Heart left ventricle (tissue), 16 donors: ENCODE data around the gene STK40. TPM values are rescaled to one million over a fixed set of nuclear protein-coding genes. Genes with fewer than 3 reads are reported as not detected.
A peak's percentile ranks its signal among the peaks of the same experiment; 100 is the strongest.

ENCODE experiments used
- ATAC-seq, 4 donors: fragments of 200-7000 bp; cut with Tn5 transposase; one replicate each; pipeline ENCODE4 v1.9.1; 2020 to 2022; ENCODE audit warnings: moderate library complexity in 4 of 4, mild to moderate bottlenecking in 3 of 4, moderate number of reproducible peaks in 1 of 4
- DNase-seq, 5 donors: peaks; one replicate each; pipeline ENCODE4 v3.0.0-alpha.2; 2020
- H3K27ac ChIP-seq, 12 donors: fragments of 200-600 bp; sonication (generic) in 4 of 12; one replicate each; pipeline versions ENCODE4 v1.5.0 to v1.8.0; 2016 to 2022; ENCODE audit warnings: mild to moderate bottlenecking in 2 of 12
- H3K27me3 ChIP-seq, 9 donors: fragments of 200-600 bp; sonication (generic) in 2 of 9; one replicate each; pipeline versions ENCODE4 v1.5.1 to v1.8.0; 2016 to 2022; ENCODE audit warnings: mild to moderate bottlenecking in 3 of 9
- H3K36me3 ChIP-seq, 9 donors: fragments of 200-600 bp; sonication (generic) in 2 of 9; one replicate each; pipeline versions ENCODE4 v1.5.0 to v1.8.0; 2018 to 2022; ENCODE audit warnings: mild to moderate bottlenecking in 2 of 9
- H3K4me1 ChIP-seq, 12 donors: fragments of 200-600 bp; sonication (generic) in 4 of 12; one replicate each; pipeline versions ENCODE4 v1.5.0 to v1.8.0; 2016 to 2022; ENCODE audit warnings: mild to moderate bottlenecking in 3 of 12
- H3K4me3 ChIP-seq, 12 donors: fragments of 200-600 bp; sonication (generic) in 4 of 12; one replicate each; pipeline versions ENCODE4 v1.5.0 to v1.8.0; 2017 to 2022; ENCODE audit warnings: mild to moderate bottlenecking in 9 of 12, moderate library complexity in 4 of 12
- H3K9me3 ChIP-seq, 12 donors: fragments of 200-600 bp; sonication (generic) in 4 of 12; one replicate each; pipeline versions ENCODE4 v1.5.0 to v1.8.0; 2016 to 2022; ENCODE audit warnings: mild to moderate bottlenecking in 1 of 12
- POLR2A ChIP-seq, 2 donors: fragments of 450-650 bp; IDR thresholded peaks; one replicate each; pipeline ENCODE4 v1.6.1; 2017; ENCODE audit warnings: antibody characterized with exemption in 2 of 2, mild to moderate bottlenecking in 2 of 2, moderate library complexity in 2 of 2
- WGBS, 4 donors: extraction: QIAGEN DNeasy Blood & Tissue Kit in 2 of 4; methylation state at CpG; one replicate each; pipeline versions ENCODE4 v1.1.5 to v1.1.7; 2013 to 2018; 5-methylcytosine and 5-hydroxymethylcytosine counted together
- intact Hi-C, 10 donors: fragments of 100-400 bp; cut with DNase I; formaldehyde crosslinking; loops; one replicate each; pipeline versions ENCODE4 v1.11.1 to v1.14.2; 2022
- long read RNA-seq, 3 donors: library from polyadenylated mRNA; unstranded; transcript quantifications; one replicate each; pipeline ENCODE4 v2.0.0, GENCODE V29; 2020 to 2021
- polyA plus RNA-seq, 2 donors: library from polyadenylated mRNA; stranded (reverse); fragments of 200-250 nt; gene quantifications; one replicate each; pipeline ENCODE4 v1.2.3, GENCODE V29; 2013
- total RNA-seq, 9 donors: library from RNA; depleted of rRNA in 2 of 9; stranded (reverse); fragments of >200 nt in 2 of 9; fragmentation: NEBNext Ultra II Directional in 3 of 9; extraction: Animal tissue kit (Norgen Biotek cat#: 25700) in 3 of 9; gene quantifications; one replicate each; pipeline versions ENCODE4 v1.1.0 to v1.2.4, GENCODE V29; 2016 to 2023
- TF ChIP-seq, protein P1 (sequence below), 12 donors: fragments of 200-600 bp; sonication (generic) in 4 of 12; IDR thresholded peaks; one replicate each; pipeline versions ENCODE4 v1.5.0 to v1.8.0; 2018 to 2022; ENCODE audit warnings: antibody characterized with exemption in 12 of 12, mild to moderate bottlenecking in 5 of 12
- donor health status: ischemic (EF 13 %, LVEDD 7.1; RV severe dilation, severe dysfunction).
- donor health status: healthy with polysubstance abuse.
- donor health status: DM: no; HTN: yes; CAD: no.
- donor health status: DM: no; HTN: no; CAD: no.
- donor health status: ischemic (EF 25% LVEDD 6.9; RV normal size, moderate dysfunction).
- donor health status: ischemic (EF 25% LVEDD 5.7; RV mildly dilated, moderate dysfunction).
- donor health status: healthy.
- donor health status: DM: yes; HTN: yes; CAD: no.
- donor health status: ischemic (EF 35%, LVEDD 5.7; RV mildly dilated, moderate dysfunction).
- donor health status: nonischemic (EF 11% LVEDD 7.7; RV severe dilation, severe dysfunction).
- donor health status: DM: yes; HTN: yes; CAD: no.
- donor health status: PGD.
- donor health status: ischemic (EF 29% LVEDD 5.4; RV normal size, mild dysfunction).
- donor health status: nonischemic (EF 23%, LVEDD 6.1; RV moderate dilation, normal function).

STK40 gene, protein sequence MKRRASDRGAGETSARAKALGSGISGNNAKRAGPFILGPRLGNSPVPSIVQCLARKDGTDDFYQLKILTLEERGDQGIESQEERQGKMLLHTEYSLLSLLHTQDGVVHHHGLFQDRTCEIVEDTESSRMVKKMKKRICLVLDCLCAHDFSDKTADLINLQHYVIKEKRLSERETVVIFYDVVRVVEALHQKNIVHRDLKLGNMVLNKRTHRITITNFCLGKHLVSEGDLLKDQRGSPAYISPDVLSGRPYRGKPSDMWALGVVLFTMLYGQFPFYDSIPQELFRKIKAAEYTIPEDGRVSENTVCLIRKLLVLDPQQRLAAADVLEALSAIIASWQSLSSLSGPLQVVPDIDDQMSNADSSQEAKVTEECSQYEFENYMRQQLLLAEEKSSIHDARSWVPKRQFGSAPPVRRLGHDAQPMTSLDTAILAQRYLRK
- total RNA-seq: 100 to 1,000 TPM in 1 of 9 donors, 10 to 100 TPM in 8; 50.4 to 114 (median 59.4) TPM
- polyA plus RNA-seq: 10 to 100 TPM; 27.9 to 75.2 TPM
- long read RNA-seq, donor 1, transcript STK40-204 (11 exons, 3,621 nt): major isoform, 9 of 25 reads
- long read RNA-seq, donor 1, partial matches to known transcripts: 1 of 25 reads
- long read RNA-seq, donor 1, other reads (novel, unspliced or antisense): 15 of 25 reads
- long read RNA-seq, donor 2, partial matches to known transcripts: 4 of 42 reads
- long read RNA-seq, donor 2, other reads (novel, unspliced or antisense): 38 of 42 reads
- long read RNA-seq, donor 3, transcript STK40-204 (11 exons, 3,621 nt): major isoform, 11 of 50 reads
- long read RNA-seq, donor 3, partial matches to known transcripts: 5 of 50 reads
- long read RNA-seq, donor 3, other reads (novel, unspliced or antisense): 33 of 50 reads

DNA sequence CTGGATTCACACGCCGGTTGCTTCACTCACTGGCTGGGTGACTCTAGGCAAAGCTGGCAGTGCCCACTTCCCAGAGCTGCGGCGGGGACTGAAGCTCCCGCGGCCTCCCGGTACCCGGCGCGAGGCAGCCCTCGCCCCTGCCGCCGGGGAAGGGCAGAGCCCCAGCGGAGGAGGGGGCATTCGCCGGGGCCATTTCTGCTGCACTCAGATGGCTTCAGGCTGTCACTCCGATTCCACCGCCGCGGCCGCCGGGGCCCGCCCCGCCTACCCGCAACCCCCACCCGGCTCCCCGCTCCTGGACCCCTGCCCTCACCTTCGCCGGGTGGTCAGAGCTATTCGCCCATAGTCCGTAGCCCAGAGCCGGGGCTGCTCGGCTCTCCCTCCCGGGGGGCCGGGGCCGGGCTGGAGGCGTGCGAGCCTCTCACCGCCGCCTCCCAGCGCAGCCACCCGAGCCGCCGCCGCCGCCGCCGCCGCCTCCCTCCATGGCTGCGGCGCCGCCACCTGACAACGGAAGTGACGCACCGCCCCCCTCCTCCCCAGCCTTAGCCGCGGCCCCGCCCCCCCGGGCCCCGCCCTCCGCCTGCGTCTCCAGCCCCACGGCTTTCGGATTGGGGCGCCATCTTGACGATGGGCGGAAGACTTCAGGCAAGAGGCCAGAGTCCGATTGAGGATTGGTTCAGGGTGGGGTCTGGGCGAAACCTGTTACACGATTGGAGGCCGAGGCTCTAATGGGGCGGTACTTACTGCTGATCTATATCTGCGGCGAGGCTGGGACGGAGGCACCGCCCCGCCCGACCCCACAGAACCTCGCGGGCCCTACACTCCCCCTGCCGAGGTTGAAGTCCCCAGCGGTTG lies at the start of gene STK40:
STK40 (minus strand) TSS at position 515 of the 855 bp plus-strand sequence. CDS start 24,592 bp downstream, outside the sequence.
- peak; percentile 98 to 99 (median 99) for DNase-seq
- intact Hi-C loops: loop anchor here in 2 of 10 donors (1.0 to 10.0 kb wide), 2 partner anchors 12 to 161 kb away; partner anchors contain the start of genes LSM10 (in 1 of the 2) and THRAP3 (in 1 of the 2)
- H3K36me3 ChIP-seq: peaks cover 0 to 13% (median 4%) of the 10 kb centered on the region in 9 donors
- no peaks in the 10 kb centered on the region for H3K9me3 ChIP-seq
- peaks cover 10 to 84% (median 59%) of the 10 kb centered on the region in 12 donors for H3K4me1 ChIP-seq
- peak; percentile 89 to 96 (median 94) for ATAC-seq
- TF ChIP-seq, protein P1, sequence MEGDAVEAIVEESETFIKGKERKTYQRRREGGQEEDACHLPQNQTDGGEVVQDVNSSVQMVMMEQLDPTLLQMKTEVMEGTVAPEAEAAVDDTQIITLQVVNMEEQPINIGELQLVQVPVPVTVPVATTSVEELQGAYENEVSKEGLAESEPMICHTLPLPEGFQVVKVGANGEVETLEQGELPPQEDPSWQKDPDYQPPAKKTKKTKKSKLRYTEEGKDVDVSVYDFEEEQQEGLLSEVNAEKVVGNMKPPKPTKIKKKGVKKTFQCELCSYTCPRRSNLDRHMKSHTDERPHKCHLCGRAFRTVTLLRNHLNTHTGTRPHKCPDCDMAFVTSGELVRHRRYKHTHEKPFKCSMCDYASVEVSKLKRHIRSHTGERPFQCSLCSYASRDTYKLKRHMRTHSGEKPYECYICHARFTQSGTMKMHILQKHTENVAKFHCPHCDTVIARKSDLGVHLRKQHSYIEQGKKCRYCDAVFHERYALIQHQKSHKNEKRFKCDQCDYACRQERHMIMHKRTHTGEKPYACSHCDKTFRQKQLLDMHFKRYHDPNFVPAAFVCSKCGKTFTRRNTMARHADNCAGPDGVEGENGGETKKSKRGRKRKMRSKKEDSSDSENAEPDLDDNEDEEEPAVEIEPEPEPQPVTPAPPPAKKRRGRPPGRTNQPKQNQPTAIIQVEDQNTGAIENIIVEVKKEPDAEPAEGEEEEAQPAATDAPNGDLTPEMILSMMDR (IDR thresholded peaks at IDR 0.05): no peak
- TF ChIP-seq POLR2A (IDR thresholded peaks at IDR 0.05): peak; percentile 76 to 92
- H3K27me3 ChIP-seq: no peaks in the 10 kb centered on the region
- peak within 1 kb of the TSS; percentile 93 to 99 (median 97) for H3K27ac ChIP-seq
- peak within 1 kb of the TSS; percentile 70 to 98 (median 91) for H3K4me3 ChIP-seq
- 0 to 1% (median 0%) methylated on average over 22 to 82 of the region's 82 CpGs for WGBS, 4 donors

DNA sequence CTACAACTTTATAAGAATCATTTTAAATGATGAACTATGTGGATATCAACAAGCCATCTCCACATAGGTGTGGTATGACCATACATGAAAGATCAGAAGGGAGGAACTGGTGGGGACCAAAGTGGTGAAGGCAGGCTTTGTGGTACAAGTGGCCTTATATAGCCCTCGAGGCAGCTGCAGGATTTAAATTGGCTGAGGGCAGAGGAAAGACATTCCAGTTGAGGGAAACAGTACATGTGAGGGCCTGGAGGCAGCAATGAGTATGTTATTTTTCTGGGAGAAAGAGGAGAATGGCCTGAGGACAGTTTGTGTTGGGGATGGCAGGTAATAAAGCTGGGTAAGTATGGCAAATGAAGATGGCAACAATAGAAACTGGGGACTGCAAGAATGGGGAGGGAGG lies 47.4 kb upstream of the STK40 start:
- intact Hi-C loops: no loop called here
- 28 to 60% (median 41%) methylated on average over 1 of the region's 1 CpG for WGBS, 4 donors
- ATAC-seq (no peak), DNase-seq (no peak)
- no peak overlapping the region for H3K4me3 ChIP-seq
- H3K9me3 ChIP-seq: no peaks in the 10 kb centered on the region
- peaks cover 0 to 41% (median 14%) of the 10 kb centered on the region in 9 donors for H3K36me3 ChIP-seq
- peaks cover 0 to 4% (median 0%) of the 10 kb centered on the region in 12 donors for H3K4me1 ChIP-seq
- TF ChIP-seq, protein P1 (IDR thresholded peaks at IDR 0.05): no peak
- TF ChIP-seq POLR2A (IDR thresholded peaks at IDR 0.05): no peak
- H3K27me3 ChIP-seq: no peaks in the 10 kb centered on the region
- H3K27ac ChIP-seq: peak overlapping the region in 1 of 12 donors; percentile 22

DNA sequence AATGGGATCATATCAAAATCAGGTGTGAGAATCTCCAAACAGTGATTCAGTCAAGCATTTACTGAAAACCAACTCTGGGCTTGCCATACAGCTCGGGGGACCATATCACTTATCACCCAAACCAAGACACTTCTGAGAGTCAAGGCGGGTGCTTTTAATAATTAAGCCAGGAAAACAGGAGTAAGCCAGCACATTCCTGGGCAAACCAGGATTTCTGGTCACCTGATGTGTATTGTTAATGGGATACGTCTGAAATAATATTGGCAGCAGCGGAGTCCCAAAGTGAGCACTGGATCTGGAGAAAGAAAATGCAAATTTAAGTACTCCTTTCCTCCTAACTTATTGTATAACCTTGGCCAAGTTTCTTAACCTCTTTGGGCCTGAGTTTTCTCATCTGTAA lies 46.9 kb upstream of the STK40 start:
- H3K36me3 ChIP-seq: peaks cover 0 to 38% (median 12%) of the 10 kb centered on the region in 9 donors

More for the DNA sequence above, 46.9 kb upstream of the STK40 start:
- Histone ChIP-seq H3K9me3 (no peaks in the 10 kb centered on the region), H3K4me3 (no peak overlapping the region), H3K4me1 (peaks cover 0 to 4% (median 0%) of the 10 kb centered on the region in 12 donors), H3K27me3 (no peaks in the 10 kb centered on the region), H3K27ac (peak overlapping the region in 1 of 12 donors; percentile 22)
- intact Hi-C loops: no loop called here
- no peak for ATAC-seq
- DNase-seq: no peak
- TF ChIP-seq, protein P1 (IDR thresholded peaks at IDR 0.05): no peak
- TF ChIP-seq POLR2A (IDR thresholded peaks at IDR 0.05): no peak
- 59 to 69% (median 67%) methylated on average over 4 of the region's 4 CpGs for WGBS, 4 donors
